Measurements from ENCODE around the gene EPS8L2.

GRCh38 chr11:719214-720016 lies 13.4 kb downstream of the EPS8L2 start:
- TF ChIP-seq, protein P1, sequence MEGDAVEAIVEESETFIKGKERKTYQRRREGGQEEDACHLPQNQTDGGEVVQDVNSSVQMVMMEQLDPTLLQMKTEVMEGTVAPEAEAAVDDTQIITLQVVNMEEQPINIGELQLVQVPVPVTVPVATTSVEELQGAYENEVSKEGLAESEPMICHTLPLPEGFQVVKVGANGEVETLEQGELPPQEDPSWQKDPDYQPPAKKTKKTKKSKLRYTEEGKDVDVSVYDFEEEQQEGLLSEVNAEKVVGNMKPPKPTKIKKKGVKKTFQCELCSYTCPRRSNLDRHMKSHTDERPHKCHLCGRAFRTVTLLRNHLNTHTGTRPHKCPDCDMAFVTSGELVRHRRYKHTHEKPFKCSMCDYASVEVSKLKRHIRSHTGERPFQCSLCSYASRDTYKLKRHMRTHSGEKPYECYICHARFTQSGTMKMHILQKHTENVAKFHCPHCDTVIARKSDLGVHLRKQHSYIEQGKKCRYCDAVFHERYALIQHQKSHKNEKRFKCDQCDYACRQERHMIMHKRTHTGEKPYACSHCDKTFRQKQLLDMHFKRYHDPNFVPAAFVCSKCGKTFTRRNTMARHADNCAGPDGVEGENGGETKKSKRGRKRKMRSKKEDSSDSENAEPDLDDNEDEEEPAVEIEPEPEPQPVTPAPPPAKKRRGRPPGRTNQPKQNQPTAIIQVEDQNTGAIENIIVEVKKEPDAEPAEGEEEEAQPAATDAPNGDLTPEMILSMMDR (IDR thresholded peaks at IDR 0.05), result no peak
- TF ChIP-seq POLR2AphosphoS5 (IDR thresholded peaks at IDR 0.05) (no peak), EP300 (IDR thresholded peaks at IDR 0.05) (no peak), POLR2A (IDR thresholded peaks at IDR 0.05; ENCODE audit: low read depth) (no peak)
